Kidney (tissue), 14 donors: ENCODE data around the gene CAMK4. TPM values are rescaled to one million over a fixed set of nuclear protein-coding genes. Genes with fewer than 3 reads are reported as not detected.

Source experiments
- DNase-seq, 5 donors: peaks; one replicate each; pipeline ENCODE4 v3.0.0-alpha.2; 2013 to 2020
- FAIRE-seq: peaks from 2 replicates; lab custom pipeline; 2012; peaks lifted over from hg19 to GRCh38; lab: Jason Lieb, UNC
- H3K27ac ChIP-seq, 2 donors: one replicate each; pipeline ENCODE4 v1.7.0; 2013; ENCODE audit warnings: low read depth in 2 of 2, low read length in 2 of 2, inconsistent platforms in 1 of 2
- H3K27me3 ChIP-seq: one replicate; pipeline ENCODE4 v1.7.1; 2013; ENCODE audit warnings: low read length, inconsistent platforms; ENCODE audit not compliant: control insufficient read depth, insufficient read depth
- H3K36me3 ChIP-seq, 3 donors: one replicate each; pipeline versions ENCODE4 v1.7.0 to v1.7.1; 2013; ENCODE audit warnings: low read length in 3 of 3, control low read depth in 1 of 3, inconsistent platforms in 1 of 3; ENCODE audit not compliant: insufficient read depth in 3 of 3, control insufficient read depth in 2 of 3
- H3K4me1 ChIP-seq, 3 donors: one replicate each; pipeline versions ENCODE4 v1.7.0 to v1.7.1; 2013; ENCODE audit warnings: low read length in 3 of 3, inconsistent platforms in 1 of 3, low read depth in 1 of 3; ENCODE audit not compliant: control insufficient read depth in 2 of 3, insufficient read depth in 2 of 3
- H3K4me3 ChIP-seq, 3 donors: one replicate each; pipeline versions ENCODE4 v1.7.0 to v1.8.1; 2013; ENCODE audit warnings: low read length in 3 of 3, control low read depth in 1 of 3, inconsistent platforms in 1 of 3
- H3K9ac ChIP-seq, 3 donors: one replicate each; pipeline versions ENCODE4 v1.7.0 to v1.7.1; 2013; ENCODE audit warnings: low read length in 3 of 3, control low read depth in 1 of 3, inconsistent platforms in 1 of 3
- H3K9me3 ChIP-seq, 3 donors: one replicate each; pipeline versions ENCODE4 v1.7.0 to v1.7.1; 2013; ENCODE audit warnings: low read length in 3 of 3, control low read depth in 1 of 3, inconsistent platforms in 1 of 3; ENCODE audit not compliant: control insufficient read depth in 2 of 3, insufficient read depth in 1 of 3
- CTCF ChIP-seq: IDR thresholded peaks from 3 replicates; pipeline ENCODE4 v1.5.1; 2012; ENCODE audit warnings: mild to moderate bottlenecking, moderate library complexity, borderline replicate concordance; ENCODE audit not compliant: insufficient read depth; ENCODE audit errors: extremely low read depth
- intact Hi-C: fragments of 100-400 bp; cut with DNase I; formaldehyde crosslinking; loops from one replicate; pipeline ENCODE4 v1.11.1; 2022
- polyA plus RNA-seq: library from polyadenylated mRNA; stranded (reverse); fragments of 350-450 nt; fragmentation: Illumina TruSeq; extraction: RNeasy Lipid Tissue Mini Kit (QIAGEN cat#74804); gene quantifications from one replicate; pipeline ENCODE4 v1.2.3, GENCODE V29; 2014; ENCODE audit warnings: low read depth, low replicate concordance; ENCODE audit not compliant: insufficient read depth
- total RNA-seq: library from RNA; stranded (reverse); fragmentation: NEBNext Ultra II Directional; extraction: Animal tissue kit (Norgen Biotek cat#: 25700); gene quantifications from one replicate; pipeline ENCODE4 v1.2.1, GENCODE V29; 2021
- donor health status: control.
- donor health status: control.
- donor health status: control.
- donor health status: control.
- donor health status: control.
- donor health status: DM: yes; HTN: yes; CAD: no.
- donor health status: Normal renal cell carcinoma (clear cell type).

Gene CAMK4
- total and polyA plus RNA-seq, 2 donors from 2014 or later: 0.37 to 4.7 TPM

DNA sequence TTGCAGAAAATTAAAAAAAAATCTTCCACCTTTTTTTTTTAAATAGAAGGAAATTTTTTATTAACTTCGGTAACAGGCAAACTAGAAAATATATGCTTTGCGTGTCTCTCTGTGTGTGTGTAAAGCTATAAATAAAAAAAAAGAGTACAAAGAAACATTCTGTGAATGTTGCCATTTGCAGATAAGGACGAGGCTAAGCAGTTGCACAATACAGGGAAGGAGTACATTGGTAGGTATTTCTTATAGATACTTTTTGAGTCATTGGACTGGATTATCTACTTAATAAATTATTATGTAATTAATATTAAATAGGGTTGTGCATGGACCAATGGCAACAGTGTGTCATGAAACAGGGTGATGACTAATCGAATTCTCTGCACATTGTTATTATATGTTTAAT lies 102.4 kb downstream of the CAMK4 start:
- no peak for FAIRE-seq
- H3K4me1 ChIP-seq: no peaks in the 10 kb centered on the region
- H3K27me3 ChIP-seq: no peaks in the 10 kb centered on the region
- no peak overlapping the region for H3K4me3 ChIP-seq
- no peak overlapping the region for H3K9ac ChIP-seq
- peaks cover 0 to 10% (median 4%) of the 10 kb centered on the region in 3 donors for H3K9me3 ChIP-seq
- no peak overlapping the region for H3K27ac ChIP-seq
- DNase-seq: no peak
- TF ChIP-seq CTCF: no peak
- H3K36me3 ChIP-seq: no peaks in the 10 kb centered on the region
- intact Hi-C loops: no loop called here

DNA sequence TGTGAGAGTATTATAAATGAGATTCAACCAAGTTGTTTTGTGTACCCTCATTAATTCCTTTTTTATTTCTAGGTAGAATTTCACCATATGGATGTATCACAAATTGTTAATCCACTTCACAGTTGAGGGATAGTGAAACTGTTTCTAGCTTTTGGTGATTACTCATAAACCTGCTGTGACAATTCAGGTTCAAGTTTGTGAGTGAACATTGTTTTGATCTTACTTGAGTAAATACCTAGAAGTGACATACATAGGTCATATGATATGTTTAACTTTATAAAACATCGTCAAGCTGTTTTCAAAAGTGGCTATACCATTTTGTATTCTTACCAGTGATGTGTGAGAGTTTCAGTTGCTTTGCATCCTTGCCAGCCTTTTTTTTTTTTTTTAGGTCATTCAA lies 112.9 kb downstream of the CAMK4 start:
- DNase-seq (no peak), FAIRE-seq (no peak)
- no peak overlapping the region for H3K4me3 ChIP-seq
- H3K9me3 ChIP-seq: no peaks in the 10 kb centered on the region
- no peaks in the 10 kb centered on the region for H3K27me3 ChIP-seq
- H3K36me3 ChIP-seq: no peaks in the 10 kb centered on the region
- intact Hi-C loops: no loop called here
- no peak overlapping the region for H3K9ac ChIP-seq
- TF ChIP-seq CTCF: no peak
- no peak overlapping the region for H3K27ac ChIP-seq
- no peaks in the 10 kb centered on the region for H3K4me1 ChIP-seq

- FAIRE-seq: no peak
- no peak for TF ChIP-seq CTCF
Observed at GRCh38 chr5:111337688-111338087, 113.5 kb downstream of the CAMK4 start.

DNA sequence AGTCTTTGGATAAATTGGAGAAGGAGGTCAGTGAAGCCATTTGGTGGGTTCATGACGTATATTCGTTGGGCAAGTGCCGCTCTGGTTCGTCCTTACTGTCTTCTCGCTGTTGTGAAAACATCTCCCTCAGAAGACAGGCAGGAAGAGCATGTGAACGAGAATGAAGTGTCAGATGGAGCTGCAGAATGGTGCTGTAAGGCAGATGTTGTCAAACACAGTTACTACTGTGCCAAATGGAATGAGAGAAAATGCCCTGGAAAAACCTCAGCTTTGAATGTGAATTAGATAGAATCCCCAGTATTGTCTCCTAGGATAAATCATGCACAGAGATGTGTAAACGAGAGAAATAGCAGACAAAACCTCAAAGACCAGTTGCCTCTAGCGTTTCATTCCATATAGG lies 121.5 kb downstream of the CAMK4 start:
- TF ChIP-seq CTCF: no peak
- Histone ChIP-seq H3K27ac (no peak overlapping the region), H3K4me3 (no peak overlapping the region), H3K36me3 (no peaks in the 10 kb centered on the region), H3K27me3 (no peaks in the 10 kb centered on the region), H3K9ac (no peak overlapping the region), H3K4me1 (no peaks in the 10 kb centered on the region), H3K9me3 (no peaks in the 10 kb centered on the region)
- no peak for FAIRE-seq
- DNase-seq: no peak
- intact Hi-C loops: no loop called here

More at GRCh38 chr5:111337688-111338087, 113.5 kb downstream of the CAMK4 start:
- DNase-seq: no peak
- no peaks in the 10 kb centered on the region for H3K27me3 ChIP-seq
- no peak overlapping the region for H3K9ac ChIP-seq
- no peaks in the 10 kb centered on the region for H3K36me3 ChIP-seq
- no peak overlapping the region for H3K27ac ChIP-seq
- no peak overlapping the region for H3K4me3 ChIP-seq
- H3K9me3 ChIP-seq: no peaks in the 10 kb centered on the region
- no peaks in the 10 kb centered on the region for H3K4me1 ChIP-seq
- intact Hi-C loops: no loop called here
